Brain pericyte (primary cell): ENCODE results near the gene SMURF2.
"Not testable (repeated sequence)": the region's sequence is repeated elsewhere in the genome, so short reads cannot be mapped to it uniquely, and the experiment has no call there.

Experiments used
- DNase-seq: peaks from one replicate; pipeline ENCODE4 v3.0.0-alpha.2; 2012; ENCODE audit warnings: low read depth, low spot score

SMURF2 gene

GRCh38 chr17:64598672-64599071 lies 63.4 kb downstream of the SMURF2 start:
- no peak for DNase-seq

DNA sequence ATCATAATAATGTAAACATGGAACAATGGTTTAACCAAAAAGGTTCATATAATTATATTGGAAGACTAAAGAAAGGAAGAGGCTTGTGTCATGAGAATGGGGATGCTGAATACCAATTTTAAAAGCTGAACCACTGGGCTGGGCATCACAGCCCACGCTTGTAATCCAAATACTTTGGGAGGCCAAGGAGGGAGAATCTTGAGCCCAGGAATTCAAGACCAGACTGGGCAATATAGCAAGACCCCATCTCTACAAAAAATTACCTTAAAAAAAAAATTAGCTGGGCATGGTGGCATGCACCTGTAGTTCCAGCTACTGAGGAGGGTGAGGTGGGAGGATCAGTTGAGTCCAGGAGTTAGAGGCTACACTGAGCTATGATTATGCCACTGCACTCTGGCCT lies 65.1 kb downstream of the SMURF2 start:
- DNase-seq: no peak

GRCh38 chr17:64596439-64596838 lies 65.7 kb downstream of the SMURF2 start:
- no peak for DNase-seq

- no peak for DNase-seq
Observed at GRCh38 chr17:64591944-64592343, 70.2 kb downstream of the SMURF2 start.

GRCh38 chr17:64585146-64585545 lies 77.0 kb downstream of the SMURF2 start:
- no peak for DNase-seq

DNA sequence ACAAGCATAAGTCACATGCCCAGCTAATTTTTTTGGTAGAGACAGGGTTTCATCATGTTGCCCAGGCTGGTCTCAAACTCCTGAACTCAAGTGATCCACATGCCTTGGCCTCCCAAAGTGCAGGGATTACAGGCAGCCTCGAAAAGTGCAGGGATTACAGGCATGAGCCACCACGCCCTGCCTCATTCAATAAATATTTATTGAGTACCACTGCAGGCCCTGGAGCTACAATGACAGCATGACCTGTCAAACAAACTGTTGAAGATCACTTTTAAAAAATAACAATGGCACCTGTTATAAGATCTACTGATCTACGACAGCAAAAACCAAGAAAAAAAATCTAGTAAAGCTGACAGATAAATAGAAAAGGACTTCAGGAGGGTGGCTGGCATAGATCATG lies 79.1 kb downstream of the SMURF2 start:
- no peak for DNase-seq

DNA sequence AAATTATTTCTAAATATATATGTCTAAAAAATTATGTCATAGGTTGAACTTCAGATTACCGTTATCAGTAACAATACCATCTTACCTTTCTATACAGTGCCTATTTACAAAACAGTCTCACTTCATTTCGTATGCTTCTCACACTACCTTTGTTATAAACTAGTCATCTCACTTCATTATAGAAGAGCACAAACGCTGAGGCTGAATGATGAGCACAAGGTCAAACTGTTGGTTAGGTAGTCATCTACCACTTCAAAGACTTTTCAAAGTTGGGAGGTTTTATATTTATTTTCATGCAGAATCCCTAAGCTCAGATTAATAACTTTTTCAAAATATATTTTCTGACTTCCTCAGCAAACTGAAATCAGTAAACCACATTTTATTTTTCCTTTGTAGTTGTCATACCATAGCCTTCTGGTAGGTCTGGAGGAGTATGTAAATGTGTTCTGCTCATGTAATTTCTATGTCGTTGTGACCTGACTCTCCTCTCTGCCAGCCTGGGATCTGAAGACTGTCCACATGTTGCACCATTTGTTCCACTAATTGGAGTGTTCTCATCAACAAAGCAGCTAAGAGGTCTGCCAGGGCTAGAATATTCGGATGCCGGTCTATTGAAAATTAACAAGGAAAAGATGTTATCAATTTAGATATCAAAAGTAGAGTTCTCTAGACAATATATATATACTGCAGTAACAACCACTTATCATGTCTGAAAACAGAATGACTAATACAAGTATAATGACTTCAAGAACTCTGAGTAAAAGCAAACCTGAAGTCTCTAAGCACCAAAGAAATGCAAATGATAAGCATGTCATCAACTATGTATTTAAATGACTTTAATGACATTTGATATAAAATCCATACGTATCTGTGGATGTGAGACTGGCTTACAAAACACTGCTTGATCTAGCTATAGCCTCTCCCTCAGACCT lies 81.5 kb downstream of the SMURF2 start:
- DNase-seq: no peak

DNA sequence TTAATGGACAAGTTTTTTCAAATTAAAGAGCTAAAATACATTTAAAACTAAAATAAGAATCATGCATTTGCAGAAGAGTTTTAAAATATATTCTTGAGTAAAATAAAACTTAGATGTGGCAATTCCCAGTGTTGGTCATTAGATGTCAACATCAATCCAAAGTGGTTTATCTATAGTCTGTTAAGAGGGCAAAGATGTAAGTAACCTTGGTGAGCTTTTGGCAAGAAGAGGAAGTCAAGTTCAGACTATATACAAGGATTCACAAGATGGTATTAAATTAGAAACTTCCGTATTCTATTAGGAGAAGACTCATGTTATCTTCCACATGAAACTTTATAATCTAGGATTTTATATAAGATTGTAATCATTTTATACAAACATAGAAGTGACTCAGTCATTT lies 82.2 kb downstream of the SMURF2 start:
- no peak for DNase-seq

DNA sequence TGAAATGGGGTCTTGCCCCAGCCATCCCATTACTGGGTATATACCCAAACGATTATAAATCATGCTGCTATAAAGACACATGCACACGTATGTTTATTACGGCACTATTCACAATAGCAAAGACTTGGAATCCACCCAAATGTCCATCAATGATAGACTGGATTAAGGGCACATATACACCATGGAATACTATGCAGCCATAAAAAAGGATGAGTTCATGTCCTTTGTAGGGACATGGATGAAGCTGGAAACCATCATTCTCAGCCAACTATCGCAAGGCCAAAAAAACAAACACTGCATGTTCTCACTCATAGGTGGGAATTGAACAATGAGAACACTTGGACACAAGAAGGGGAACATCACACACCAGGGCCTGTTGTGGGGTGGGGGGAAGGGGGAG lies 85.1 kb downstream of the SMURF2 start:
- DNase-seq: not testable (repeated sequence)

- no peak for DNase-seq
Observed at GRCh38 chr17:64575431-64575830, 86.7 kb downstream of the SMURF2 start.

DNA sequence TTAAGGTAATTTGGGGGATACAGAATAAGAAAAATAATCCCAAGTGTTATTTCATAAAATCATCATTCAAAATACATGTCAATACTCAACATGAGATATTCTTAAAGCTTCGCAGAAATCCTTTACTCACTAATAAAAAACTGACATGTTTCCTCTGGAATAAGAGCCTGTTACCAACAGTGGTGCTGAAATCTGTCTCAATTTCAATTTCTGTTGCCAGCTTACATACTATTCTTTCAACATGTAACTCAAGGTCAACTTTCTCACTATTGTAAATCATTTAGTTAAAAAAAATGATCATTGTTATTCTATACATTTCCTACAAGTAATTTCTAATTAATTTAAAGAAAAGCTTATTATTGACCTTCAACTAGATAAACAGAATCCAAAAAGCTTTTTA lies 87.5 kb downstream of the SMURF2 start:
- no peak for DNase-seq

- DNase-seq: no peak
Observed at GRCh38 chr17:64573214-64573613, 88.9 kb downstream of the SMURF2 start.

GRCh38 chr17:64572682-64573154 lies 89.4 kb downstream of the SMURF2 start:
- no peak for DNase-seq

DNA sequence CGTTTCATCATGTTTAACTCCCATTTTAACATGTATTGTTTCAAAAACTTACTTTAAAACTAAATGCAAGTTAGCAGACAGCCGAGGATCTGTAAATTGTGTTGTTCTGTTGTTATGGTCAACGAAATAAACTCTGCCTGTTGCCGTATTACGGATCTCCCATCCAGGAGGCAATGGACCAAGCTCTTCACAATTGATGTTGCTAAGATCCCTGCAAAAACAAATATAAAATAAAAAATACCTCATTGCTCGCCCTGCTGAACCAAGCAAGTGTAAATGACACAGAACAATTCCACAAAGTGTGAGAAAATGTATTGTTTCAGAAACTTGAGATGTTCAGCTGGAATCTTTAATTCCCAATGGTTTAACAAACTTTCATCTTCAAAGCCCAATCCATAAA lies 90.4 kb downstream of the SMURF2 start:
- DNase-seq: no peak

DNA sequence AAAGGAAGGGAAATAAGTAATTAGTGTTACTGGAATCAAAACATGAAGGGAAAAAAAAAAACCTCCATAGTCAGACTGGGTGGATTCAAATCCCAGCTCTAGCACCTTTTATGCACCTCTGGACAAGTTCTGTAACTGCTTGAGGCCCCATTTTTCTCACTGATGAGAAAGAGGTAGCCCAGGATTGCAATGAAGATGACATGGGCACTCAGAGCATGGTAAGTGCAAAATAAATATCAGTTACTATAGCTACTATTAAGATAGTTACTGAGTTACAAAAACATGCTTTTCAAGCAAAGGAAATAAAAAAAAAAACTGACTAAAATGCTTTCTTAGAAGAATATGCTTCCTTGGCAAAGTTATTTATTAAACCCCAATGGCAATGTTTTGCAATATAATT lies 96.5 kb downstream of the SMURF2 start:
- no peak for DNase-seq

DNA sequence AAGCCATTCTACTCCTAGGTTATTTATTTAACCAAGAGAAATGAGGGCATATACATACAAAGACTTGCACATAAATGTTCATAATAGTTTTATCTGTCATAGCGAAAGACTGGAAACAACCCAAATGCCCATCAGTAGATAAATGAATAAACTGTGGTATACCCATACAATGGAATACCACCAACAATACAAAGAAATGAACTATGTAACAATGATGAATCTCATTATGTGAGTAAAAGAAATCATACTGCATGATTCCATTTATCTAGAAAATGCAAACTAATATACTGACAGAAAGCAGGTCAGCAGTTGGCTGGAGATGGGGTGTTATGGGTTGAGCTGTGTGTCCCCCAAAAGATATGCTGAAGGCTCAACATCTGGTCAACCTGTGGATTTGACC lies 98.0 kb downstream of the SMURF2 start:
- no peak for DNase-seq

- DNase-seq: no peak
Observed at GRCh38 chr17:64555281-64555680, 106.8 kb downstream of the SMURF2 start.

- no peak for DNase-seq
Observed at GRCh38 chr17:64554028-64554637, 108.0 kb downstream of the SMURF2 start.

DNA sequence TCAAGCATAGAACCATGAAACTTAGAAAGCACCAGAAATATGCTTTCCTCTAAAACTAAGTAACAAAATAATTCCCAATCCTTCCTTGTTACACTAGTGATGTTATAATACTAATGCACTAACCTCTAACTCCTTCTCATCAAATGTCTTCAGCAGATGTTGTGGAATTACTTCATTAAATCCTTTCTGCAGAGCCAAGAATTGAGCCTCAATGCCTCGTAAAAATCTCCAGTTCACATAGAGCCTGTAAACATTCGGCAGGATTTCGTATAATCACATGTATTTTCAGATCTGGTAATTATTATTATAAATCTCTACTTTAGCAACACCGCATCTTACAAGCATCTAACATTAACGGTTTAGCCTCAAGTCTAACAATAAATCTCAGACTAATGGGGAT lies 110.6 kb downstream of the SMURF2 start:
- no peak for DNase-seq

- DNase-seq: no peak
Observed at GRCh38 chr17:64547319-64547718, 114.8 kb downstream of the SMURF2 start.

GRCh38 chr17:64546716-64547115 lies 115.4 kb downstream of the SMURF2 start:
- DNase-seq: no peak

- no peak for DNase-seq
Observed at GRCh38 chr17:64544742-64545141, 117.4 kb downstream of the SMURF2 start.
